Measurements from ENCODE around the gene VWC2. TPM values are rescaled to one million over a fixed set of nuclear protein-coding genes. Genes with fewer than 3 reads are reported as not detected.

VWC2 gene
- polyA plus RNA-seq, 1 experiment: not detected

GRCh38 chr7:49855281-49855980 is 82.0 kb downstream of the VWC2 start:
- H3K27me3 ChIP-seq (ENCODE audit: control insufficient read depth, insufficient read depth, low read length): no peaks in the 10 kb centered on the region
- peaks cover 29% of the 10 kb centered on the region for H3K9me3 ChIP-seq (ENCODE audit: control insufficient read depth, insufficient read depth, low read length)
- no peak overlapping the region for H3K4me3 ChIP-seq (ENCODE audit: low read depth, low read length)
- no peak overlapping the region for H3K27ac ChIP-seq (ENCODE audit: low read depth, low read length)
- POLR2A ChIA-PET: no interaction called here
- no peak for DNase-seq (ENCODE audit: low read depth, low spot score)
- CTCF ChIA-PET: no interaction called here
- no peak for TF ChIP-seq CTCF (IDR thresholded peaks at IDR 0.05; ENCODE audit: low read depth, low read length)

GRCh38 chr7:49860293-49860692 is 86.9 kb downstream of the VWC2 start:
- POLR2A ChIA-PET: no interaction called here
- H3K27me3 ChIP-seq (ENCODE audit: control insufficient read depth, insufficient read depth, low read length): no peaks in the 10 kb centered on the region
- CTCF ChIA-PET: no interaction called here
- DNase-seq (ENCODE audit: low read depth, low spot score): no peak
- no peak overlapping the region for H3K4me3 ChIP-seq (ENCODE audit: low read depth, low read length)
- peaks cover 18% of the 10 kb centered on the region for H3K9me3 ChIP-seq (ENCODE audit: control insufficient read depth, insufficient read depth, low read length)
- no peak overlapping the region for H3K27ac ChIP-seq (ENCODE audit: low read depth, low read length)
- no peak for TF ChIP-seq CTCF (IDR thresholded peaks at IDR 0.05; ENCODE audit: low read depth, low read length)

- TF ChIP-seq CTCF (IDR thresholded peaks at IDR 0.05; ENCODE audit: low read depth, low read length): no peak
- DNase-seq (ENCODE audit: low read depth, low spot score): no peak
- peaks cover 21% of the 10 kb centered on the region for H3K9me3 ChIP-seq (ENCODE audit: control insufficient read depth, insufficient read depth, low read length)
- H3K27ac ChIP-seq (ENCODE audit: low read depth, low read length): no peak overlapping the region
- no peak overlapping the region for H3K4me3 ChIP-seq (ENCODE audit: low read depth, low read length)
- H3K27me3 ChIP-seq (ENCODE audit: control insufficient read depth, insufficient read depth, low read length): no peaks in the 10 kb centered on the region
- ChIA-PET CTCF (no interaction called here), POLR2A (no interaction called here)
Observed at GRCh38 chr7:49866076-49866735, 92.8 kb downstream of the VWC2 start.

GRCh38 chr7:49866910-49867309 is 93.5 kb downstream of the VWC2 start:
- DNase-seq (ENCODE audit: low read depth, low spot score): no peak
- TF ChIP-seq CTCF (IDR thresholded peaks at IDR 0.05; ENCODE audit: low read depth, low read length): no peak
- CTCF ChIA-PET: no interaction called here
- peaks cover 21% of the 10 kb centered on the region for H3K9me3 ChIP-seq (ENCODE audit: control insufficient read depth, insufficient read depth, low read length)
- POLR2A ChIA-PET: no interaction called here
- H3K27ac ChIP-seq (ENCODE audit: low read depth, low read length): no peak overlapping the region
- no peaks in the 10 kb centered on the region for H3K27me3 ChIP-seq (ENCODE audit: control insufficient read depth, insufficient read depth, low read length)
- no peak overlapping the region for H3K4me3 ChIP-seq (ENCODE audit: low read depth, low read length)

- Histone ChIP-seq H3K27me3 (ENCODE audit: control insufficient read depth, insufficient read depth, low read length) (no peaks in the 10 kb centered on the region), H3K9me3 (ENCODE audit: control insufficient read depth, insufficient read depth, low read length) (peaks cover 9% of the 10 kb centered on the region; the same call in 1 of the 2 replicates), H3K4me3 (ENCODE audit: low read depth, low read length) (no peak overlapping the region), H3K27ac (ENCODE audit: low read depth, low read length) (no peak overlapping the region)
- TF ChIP-seq CTCF (IDR thresholded peaks at IDR 0.05; ENCODE audit: low read depth, low read length): no peak
- no peak for DNase-seq (ENCODE audit: low read depth, low spot score)
- ChIA-PET CTCF (no interaction called here), POLR2A (no interaction called here)
Observed at GRCh38 chr7:49873420-49873819, 100.0 kb downstream of the VWC2 start.
